Measurements from ENCODE around the gene NMNAT2. TPM values are rescaled to one million over a fixed set of nuclear protein-coding genes. Genes with fewer than 3 reads are reported as not detected.

NMNAT2 gene
- total RNA-seq, 1 donor from 2014 or later, result 0.49 TPM

DNA sequence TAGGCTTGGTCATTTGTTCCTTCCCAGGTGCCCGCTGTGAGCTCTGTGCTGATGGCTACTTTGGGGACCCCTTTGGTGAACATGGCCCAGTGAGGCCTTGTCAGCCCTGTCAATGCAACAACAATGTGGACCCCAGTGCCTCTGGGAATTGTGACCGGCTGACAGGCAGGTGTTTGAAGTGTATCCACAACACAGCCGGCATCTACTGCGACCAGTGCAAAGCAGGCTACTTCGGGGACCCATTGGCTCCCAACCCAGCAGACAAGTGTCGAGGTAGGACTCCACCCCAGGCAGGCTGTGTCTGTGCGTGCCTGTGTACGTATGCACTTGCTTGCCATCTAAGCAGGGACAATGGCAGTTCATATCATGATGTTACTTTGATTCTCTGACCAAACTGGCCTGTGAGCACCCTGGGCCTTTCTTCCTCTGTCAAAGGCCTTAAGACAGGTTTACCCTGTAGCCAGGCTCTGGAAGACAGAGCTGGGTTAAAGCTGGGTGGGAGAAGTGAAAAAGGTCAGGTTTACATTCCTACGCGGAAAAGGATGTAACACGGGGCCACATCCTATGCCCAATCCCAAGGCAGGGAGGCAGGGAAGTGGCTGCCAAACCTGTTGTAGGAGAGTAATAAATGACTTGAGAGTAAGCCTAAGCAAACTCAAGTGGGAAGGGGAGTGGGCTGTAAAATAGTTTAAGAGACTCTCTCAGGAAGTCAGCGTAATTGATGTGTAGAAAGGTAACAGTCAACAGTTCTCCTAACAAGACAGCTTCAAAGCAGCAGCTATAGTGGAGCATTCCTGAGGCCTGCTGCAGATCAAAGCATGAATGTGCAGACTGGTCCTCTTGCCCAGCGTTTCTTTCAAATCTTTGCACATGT lies 189.6 kb downstream of the NMNAT2 start:
- H3K4me2 ChIP-seq, result no peak overlapping the region
- no peaks in the 10 kb centered on the region for H3K27me3 ChIP-seq
- Mint-ChIP-seq H3K27me3 (ENCODE audit: insufficient read depth, low read depth) (no peaks in the 10 kb centered on the region), H3K27ac (no peak overlapping the region), H3K9me3 (no peaks in the 10 kb centered on the region), H3K36me3 (no peaks in the 10 kb centered on the region), H3K4me1 (peaks cover 14% of the 10 kb centered on the region), H3K4me3 (no peak overlapping the region)
- no peaks in the 10 kb centered on the region for H3K4me1 ChIP-seq
- no peaks in the 10 kb centered on the region for H3K79me2 ChIP-seq (ENCODE audit: low read depth)
- no peak overlapping the region for H3K4me3 ChIP-seq
- TF ChIP-seq EZH2phosphoT487 (IDR thresholded peaks at IDR 0.05) (no peak), EZH2 (IDR thresholded peaks at IDR 0.05) (no peak)
- TF ChIP-seq, protein P1, sequence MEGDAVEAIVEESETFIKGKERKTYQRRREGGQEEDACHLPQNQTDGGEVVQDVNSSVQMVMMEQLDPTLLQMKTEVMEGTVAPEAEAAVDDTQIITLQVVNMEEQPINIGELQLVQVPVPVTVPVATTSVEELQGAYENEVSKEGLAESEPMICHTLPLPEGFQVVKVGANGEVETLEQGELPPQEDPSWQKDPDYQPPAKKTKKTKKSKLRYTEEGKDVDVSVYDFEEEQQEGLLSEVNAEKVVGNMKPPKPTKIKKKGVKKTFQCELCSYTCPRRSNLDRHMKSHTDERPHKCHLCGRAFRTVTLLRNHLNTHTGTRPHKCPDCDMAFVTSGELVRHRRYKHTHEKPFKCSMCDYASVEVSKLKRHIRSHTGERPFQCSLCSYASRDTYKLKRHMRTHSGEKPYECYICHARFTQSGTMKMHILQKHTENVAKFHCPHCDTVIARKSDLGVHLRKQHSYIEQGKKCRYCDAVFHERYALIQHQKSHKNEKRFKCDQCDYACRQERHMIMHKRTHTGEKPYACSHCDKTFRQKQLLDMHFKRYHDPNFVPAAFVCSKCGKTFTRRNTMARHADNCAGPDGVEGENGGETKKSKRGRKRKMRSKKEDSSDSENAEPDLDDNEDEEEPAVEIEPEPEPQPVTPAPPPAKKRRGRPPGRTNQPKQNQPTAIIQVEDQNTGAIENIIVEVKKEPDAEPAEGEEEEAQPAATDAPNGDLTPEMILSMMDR (IDR thresholded peaks at IDR 0.05), result no peak
- H4K20me1 ChIP-seq (ENCODE audit: low read depth), result no peaks in the 10 kb centered on the region
- H2AFZ ChIP-seq (replicated peaks), result peak overlapping the region; percentile 83
- H3K9me3 ChIP-seq (ENCODE audit: low read depth), result no peaks in the 10 kb centered on the region
- H3K9ac ChIP-seq, result no peak overlapping the region
- H3K27ac ChIP-seq, result no peak overlapping the region
- no peaks in the 10 kb centered on the region for H3K36me3 ChIP-seq
- DNase-seq (ENCODE audit: low spot score), result no peak
- peaks cover 7% of the 10 kb centered on the region for H3F3A ChIP-seq (ENCODE audit: low read depth)

DNA sequence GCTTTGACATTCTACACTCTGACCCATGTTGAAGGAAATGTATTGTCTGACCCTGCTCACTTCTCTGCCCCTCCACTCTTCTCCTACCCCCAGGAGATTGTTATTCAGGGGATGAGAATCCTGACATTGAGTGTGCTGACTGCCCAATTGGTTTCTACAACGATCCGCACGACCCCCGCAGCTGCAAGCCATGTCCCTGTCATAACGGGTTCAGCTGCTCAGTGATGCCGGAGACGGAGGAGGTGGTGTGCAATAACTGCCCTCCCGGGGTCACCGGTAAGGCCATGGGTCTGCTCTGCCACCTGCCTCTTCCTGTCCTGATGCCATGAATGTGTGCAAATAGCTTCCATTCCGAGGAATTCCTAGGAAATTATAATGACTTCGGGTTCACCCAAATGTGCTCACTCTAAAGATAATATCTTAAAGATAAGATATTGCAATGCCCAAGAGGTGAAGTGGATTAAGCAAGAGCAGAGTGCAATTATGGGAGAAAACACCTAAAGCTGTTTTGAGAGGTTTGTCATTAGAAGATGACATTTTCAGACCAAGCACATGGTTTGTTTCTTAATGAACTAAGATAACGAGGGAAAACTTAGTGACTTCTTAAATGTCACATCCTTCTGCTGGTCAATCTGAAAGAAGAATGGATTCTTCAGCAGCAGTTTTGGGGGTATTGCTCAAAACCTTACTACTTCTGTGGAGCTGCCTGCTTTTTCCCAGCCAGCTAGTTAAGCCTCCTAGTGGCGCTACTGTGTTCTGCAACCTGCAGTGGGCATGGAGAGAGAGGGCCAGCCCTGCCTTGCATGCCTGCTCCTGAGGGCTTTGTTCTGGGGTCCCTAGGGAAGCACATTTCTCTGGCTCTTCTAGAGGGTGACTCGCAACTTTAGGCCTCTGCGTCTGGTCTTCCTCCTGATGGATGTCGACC lies 190.5 kb downstream of the NMNAT2 start:
- no peak overlapping the region for H3K4me3 ChIP-seq
- H2AFZ ChIP-seq (replicated peaks), result peak overlapping the region; percentile 83
- H3F3A ChIP-seq (ENCODE audit: low read depth), result no peaks in the 10 kb centered on the region
- no peaks in the 10 kb centered on the region for H3K4me1 ChIP-seq
- no peaks in the 10 kb centered on the region for H3K9me3 ChIP-seq (ENCODE audit: low read depth)
- no peaks in the 10 kb centered on the region for H3K79me2 ChIP-seq (ENCODE audit: low read depth)
- H3K27me3 Mint-ChIP-seq (ENCODE audit: insufficient read depth, low read depth), result no peaks in the 10 kb centered on the region
- TF ChIP-seq, protein P1 (IDR thresholded peaks at IDR 0.05), result peak; percentile 80
- TF ChIP-seq EZH2phosphoT487 (IDR thresholded peaks at IDR 0.05), result no peak
- TF ChIP-seq EZH2 (IDR thresholded peaks at IDR 0.05), result no peak
- H3K36me3 ChIP-seq, result no peaks in the 10 kb centered on the region
- H3K9me3 Mint-ChIP-seq, result no peaks in the 10 kb centered on the region
- no peaks in the 10 kb centered on the region for H3K27me3 ChIP-seq
- H3K27ac ChIP-seq, result no peak overlapping the region
- H3K4me3 Mint-ChIP-seq, result no peak overlapping the region
- no peaks in the 10 kb centered on the region for H3K36me3 Mint-ChIP-seq
- no peak overlapping the region for H3K27ac Mint-ChIP-seq
- H4K20me1 ChIP-seq (ENCODE audit: low read depth), result no peaks in the 10 kb centered on the region
- H3K9ac ChIP-seq, result no peak overlapping the region
- H3K4me1 Mint-ChIP-seq, result peaks cover 14% of the 10 kb centered on the region
- peak; percentile 74 for DNase-seq (ENCODE audit: low spot score)
- H3K4me2 ChIP-seq, result no peak overlapping the region

DNA sequence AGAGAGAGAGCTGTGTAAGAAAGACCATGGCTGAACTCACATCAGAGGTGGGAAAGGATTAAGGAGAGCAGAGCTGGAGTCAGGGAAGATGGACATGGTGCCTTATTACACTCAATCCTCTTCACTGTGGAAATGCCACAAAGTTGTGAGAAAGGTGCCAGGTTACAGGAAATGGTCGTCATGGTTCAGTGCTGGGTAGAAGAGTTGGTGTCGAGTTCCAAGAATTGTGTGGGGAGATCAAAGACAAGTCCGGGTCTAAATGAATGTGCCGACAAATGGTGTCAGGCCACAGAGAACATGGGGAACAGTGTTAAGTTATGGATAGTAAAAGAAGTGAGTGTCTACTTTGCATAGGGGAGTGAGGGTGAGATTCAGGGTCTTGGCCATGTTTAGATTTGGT lies 191.2 kb downstream of the NMNAT2 start:
- Histone ChIP-seq H3K79me2 (ENCODE audit: low read depth) (no peaks in the 10 kb centered on the region), H3K36me3 (no peaks in the 10 kb centered on the region), H3K4me3 (no peak overlapping the region), H3K27ac (no peak overlapping the region), H3K27me3 (no peaks in the 10 kb centered on the region), H3K4me2 (no peak overlapping the region), H3F3A (ENCODE audit: low read depth) (no peaks in the 10 kb centered on the region), H3K4me1 (no peaks in the 10 kb centered on the region), H4K20me1 (ENCODE audit: low read depth) (no peaks in the 10 kb centered on the region), H2AFZ (replicated peaks) (no peak overlapping the region), H3K9me3 (ENCODE audit: low read depth) (no peaks in the 10 kb centered on the region), H3K9ac (no peak overlapping the region)
- H3K9me3 Mint-ChIP-seq, result no peaks in the 10 kb centered on the region
- no peak overlapping the region for H3K27ac Mint-ChIP-seq
- DNase-seq (ENCODE audit: low spot score), result no peak
- H3K4me1 Mint-ChIP-seq, result peaks cover 14% of the 10 kb centered on the region
- H3K4me3 Mint-ChIP-seq, result no peak overlapping the region
- no peaks in the 10 kb centered on the region for H3K27me3 Mint-ChIP-seq (ENCODE audit: insufficient read depth, low read depth)
- no peaks in the 10 kb centered on the region for H3K36me3 Mint-ChIP-seq
- TF ChIP-seq EZH2 (IDR thresholded peaks at IDR 0.05) (no peak), EZH2phosphoT487 (IDR thresholded peaks at IDR 0.05) (no peak)
- TF ChIP-seq, protein P1 (IDR thresholded peaks at IDR 0.05), result no peak
